HG02938 (cell line): ENCODE data around the gene PARP4.
"Not testable (repeated sequence)": the region's sequence is repeated elsewhere in the genome, so short reads cannot be mapped to it uniquely, and the experiment has no call there.

ENCODE experiments used
- ATAC-seq: cut with Tn5 transposase; IDR thresholded peaks from one replicate; pipeline ENCODE4 v1.9.1; 2021; ENCODE audit warnings: mild to moderate bottlenecking, moderate library complexity; ENCODE audit not compliant: unreplicated experiment

Gene PARP4

GRCh38 chr13:24512197-24512907, at the start of gene PARP4:
PARP4 (minus strand) TSS chr13:24512778; CDS start chr13:24503776, 9,002 bp downstream.
- ATAC-seq: peak; percentile 66

- ATAC-seq: not testable (repeated sequence)
Measured at GRCh38 chr13:24560579-24561187, 48.1 kb upstream of the PARP4 start.

- ATAC-seq: not testable (repeated sequence)
Measured at GRCh38 chr13:24559431-24560218, 47.0 kb upstream of the PARP4 start.

- no peak for ATAC-seq
Measured at GRCh38 chr13:24557081-24557480, 44.5 kb upstream of the PARP4 start.

- ATAC-seq: not testable (repeated sequence)
Measured at GRCh38 chr13:24553892-24554291, 41.3 kb upstream of the PARP4 start.

- ATAC-seq: not testable (repeated sequence)
Measured at GRCh38 chr13:24541476-24542352, 29.1 kb upstream of the PARP4 start.

GRCh38 chr13:24541127-24541475, 28.5 kb upstream of the PARP4 start:
- no peak for ATAC-seq

GRCh38 chr13:24540236-24541126, 27.9 kb upstream of the PARP4 start:
- no peak for ATAC-seq

- no peak for ATAC-seq
Measured at GRCh38 chr13:24539500-24540165, 27.1 kb upstream of the PARP4 start.

GRCh38 chr13:24529478-24529877, 16.9 kb upstream of the PARP4 start:
- ATAC-seq: no peak

GRCh38 chr13:24528816-24529398, 16.3 kb upstream of the PARP4 start:
- ATAC-seq: no peak

GRCh38 chr13:24527266-24527775, 14.7 kb upstream of the PARP4 start:
- no peak for ATAC-seq

GRCh38 chr13:24520733-24521132, 8.2 kb upstream of the PARP4 start:
- ATAC-seq: no peak

- no peak for ATAC-seq
Measured at GRCh38 chr13:24516919-24517318, 4.3 kb upstream of the PARP4 start.

GRCh38 chr13:24512908-24513213, 283 bp upstream of the PARP4 start:
- no peak for ATAC-seq

- ATAC-seq: peak; percentile 4
Measured at GRCh38 chr13:24511816-24512196, 772 bp downstream of the PARP4 start.

- ATAC-seq: peak; percentile 52
Measured at GRCh38 chr13:24511019-24511815, 1.4 kb downstream of the PARP4 start.

- no peak for ATAC-seq
Measured at GRCh38 chr13:24506698-24507335, 5.8 kb downstream of the PARP4 start.
